GM12875 (cell line): Measurements from ENCODE around the gene SV2C.

Experiments
- H3K4me3 ChIP-seq: one replicate; pipeline ENCODE4 v1.5.1; 2011; ENCODE audit warnings: low read depth, low read length, control low read depth
- TF ChIP-seq, protein P1 (sequence below): IDR thresholded peaks from 2 replicates; pipeline ENCODE4 v1.5.1; 2011; ENCODE audit warnings: low read depth, mild to moderate bottlenecking, control low read depth, inconsistent platforms, low read length, moderate library complexity, borderline replicate concordance; ENCODE audit not compliant: insufficient read depth

The SV2C gene

DNA sequence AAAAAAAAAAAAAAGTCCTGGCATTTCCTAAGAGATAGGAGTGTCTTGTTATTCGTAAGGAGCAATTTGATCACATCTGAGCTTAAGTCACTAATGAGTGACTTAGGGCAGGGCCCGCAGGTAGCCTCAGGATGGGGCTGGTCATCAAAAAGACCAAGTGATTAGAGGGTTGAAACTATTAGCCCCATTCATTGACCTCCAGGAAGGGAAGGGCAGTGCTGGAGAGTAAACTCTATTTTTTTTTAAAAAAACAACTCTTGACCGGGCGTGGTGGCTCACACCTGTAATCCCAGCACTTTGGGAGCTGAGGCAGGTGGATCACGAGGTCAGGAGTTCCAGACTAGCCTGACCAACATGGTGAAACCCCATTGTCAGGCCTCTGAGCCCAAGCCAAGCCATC, 273.7 kb downstream of the SV2C start:
- TF ChIP-seq, protein P1, sequence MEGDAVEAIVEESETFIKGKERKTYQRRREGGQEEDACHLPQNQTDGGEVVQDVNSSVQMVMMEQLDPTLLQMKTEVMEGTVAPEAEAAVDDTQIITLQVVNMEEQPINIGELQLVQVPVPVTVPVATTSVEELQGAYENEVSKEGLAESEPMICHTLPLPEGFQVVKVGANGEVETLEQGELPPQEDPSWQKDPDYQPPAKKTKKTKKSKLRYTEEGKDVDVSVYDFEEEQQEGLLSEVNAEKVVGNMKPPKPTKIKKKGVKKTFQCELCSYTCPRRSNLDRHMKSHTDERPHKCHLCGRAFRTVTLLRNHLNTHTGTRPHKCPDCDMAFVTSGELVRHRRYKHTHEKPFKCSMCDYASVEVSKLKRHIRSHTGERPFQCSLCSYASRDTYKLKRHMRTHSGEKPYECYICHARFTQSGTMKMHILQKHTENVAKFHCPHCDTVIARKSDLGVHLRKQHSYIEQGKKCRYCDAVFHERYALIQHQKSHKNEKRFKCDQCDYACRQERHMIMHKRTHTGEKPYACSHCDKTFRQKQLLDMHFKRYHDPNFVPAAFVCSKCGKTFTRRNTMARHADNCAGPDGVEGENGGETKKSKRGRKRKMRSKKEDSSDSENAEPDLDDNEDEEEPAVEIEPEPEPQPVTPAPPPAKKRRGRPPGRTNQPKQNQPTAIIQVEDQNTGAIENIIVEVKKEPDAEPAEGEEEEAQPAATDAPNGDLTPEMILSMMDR, result no peak

DNA sequence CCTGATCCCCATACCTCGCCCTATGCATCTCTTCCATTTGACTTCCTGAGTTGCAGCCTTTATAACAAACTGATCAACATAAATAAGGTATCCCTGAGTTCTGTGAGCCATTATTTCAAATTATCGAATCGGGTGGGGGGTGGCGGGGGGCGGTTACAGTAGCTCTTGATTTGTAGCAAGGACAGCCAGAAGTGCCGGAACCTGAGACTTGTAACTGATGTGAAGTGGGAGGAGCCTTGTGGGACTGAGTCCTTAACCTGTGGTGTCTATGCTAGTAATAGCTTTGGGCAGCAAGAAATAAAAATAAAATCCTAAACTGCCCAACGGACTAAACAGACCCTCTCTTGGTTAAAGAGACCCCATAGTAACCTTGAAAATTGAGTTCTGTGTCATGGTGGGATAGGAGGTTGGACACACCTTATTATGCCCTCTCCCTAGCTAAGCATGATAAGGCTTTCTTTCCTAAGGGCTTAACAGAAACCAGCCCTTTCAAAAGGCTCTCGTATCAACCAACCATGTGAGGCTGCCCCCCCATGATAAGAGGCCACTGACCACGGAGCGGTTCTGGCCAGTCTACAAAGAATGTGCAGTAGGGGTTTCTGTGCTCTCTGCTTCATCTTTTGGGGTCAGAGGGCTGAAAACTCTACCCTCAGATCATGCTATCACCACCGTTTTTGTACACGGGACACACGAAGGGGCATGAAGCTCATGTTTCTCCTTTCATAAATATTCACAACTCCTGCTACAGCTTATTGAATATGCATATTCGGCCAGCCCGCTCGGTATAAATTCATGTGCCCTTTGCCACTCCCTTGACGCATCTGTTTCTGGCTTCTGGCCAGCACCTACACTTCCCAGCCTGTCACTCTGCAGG, 280.4 kb downstream of the SV2C start:
- TF ChIP-seq, protein P1, result no peak
- H3K4me3 ChIP-seq, result no peak overlapping the region

More for the DNA sequence above, 273.7 kb downstream of the SV2C start:
- H3K4me3 ChIP-seq, result no peak overlapping the region

DNA sequence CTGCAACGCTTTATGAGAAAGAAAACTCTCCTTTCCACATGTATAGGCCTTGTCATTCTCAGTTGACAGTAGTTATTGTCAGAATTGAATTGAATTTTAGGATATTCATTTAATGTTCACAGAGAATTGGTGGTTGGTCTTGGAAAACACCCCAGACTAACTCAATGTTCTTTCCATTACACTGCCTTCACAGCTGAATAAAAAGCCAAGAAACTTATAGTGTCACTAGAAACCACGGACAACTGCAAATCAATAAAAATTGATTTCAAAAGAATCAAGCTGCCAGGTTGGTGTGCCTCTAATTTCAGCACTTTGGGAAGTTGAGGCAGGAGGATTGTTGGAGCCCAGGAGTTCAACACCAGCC, 281.0 kb downstream of the SV2C start:
- TF ChIP-seq, protein P1, result no peak
- no peak overlapping the region for H3K4me3 ChIP-seq

DNA sequence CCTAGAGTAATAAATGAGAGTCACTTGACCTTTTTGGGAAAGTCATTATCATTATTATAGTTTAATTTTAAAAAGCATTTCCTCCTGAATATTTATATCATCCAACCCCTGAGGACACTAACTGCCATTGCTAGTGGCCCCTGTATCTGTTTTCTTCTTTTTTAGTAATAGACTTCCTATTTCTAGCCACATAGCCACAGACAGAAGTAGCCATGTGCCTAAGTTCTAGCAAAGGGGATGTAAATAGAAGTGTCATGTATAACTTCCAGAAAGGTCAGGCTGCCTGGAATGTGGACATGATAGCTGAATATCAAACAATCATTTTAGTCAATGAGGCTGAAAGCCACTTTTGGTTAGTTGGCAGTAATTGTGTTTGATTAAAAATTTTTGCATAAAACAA, 282.4 kb downstream of the SV2C start:
- H3K4me3 ChIP-seq, result no peak overlapping the region

DNA sequence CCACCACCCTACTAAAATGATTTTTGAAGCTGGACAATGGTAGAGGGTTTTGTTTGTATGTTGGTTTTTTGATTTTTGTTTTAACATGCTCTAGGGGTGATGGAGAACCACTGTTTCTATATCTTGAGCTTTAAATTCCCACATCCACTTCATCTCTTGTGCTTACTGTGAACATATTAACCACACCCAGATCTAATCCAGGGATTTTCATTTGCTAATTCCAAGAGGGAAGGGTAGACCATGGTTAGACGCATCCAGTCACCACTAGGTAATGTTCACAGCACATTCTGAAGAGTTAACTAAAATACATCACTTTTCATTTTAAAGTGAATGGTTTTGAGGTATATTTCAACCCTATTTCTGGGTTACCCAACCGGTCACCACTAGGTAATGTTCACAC, 283.4 kb downstream of the SV2C start:
- TF ChIP-seq, protein P1, result no peak
- H3K4me3 ChIP-seq, result no peak overlapping the region

More for the DNA sequence above, 282.4 kb downstream of the SV2C start:
- TF ChIP-seq, protein P1, result no peak

DNA sequence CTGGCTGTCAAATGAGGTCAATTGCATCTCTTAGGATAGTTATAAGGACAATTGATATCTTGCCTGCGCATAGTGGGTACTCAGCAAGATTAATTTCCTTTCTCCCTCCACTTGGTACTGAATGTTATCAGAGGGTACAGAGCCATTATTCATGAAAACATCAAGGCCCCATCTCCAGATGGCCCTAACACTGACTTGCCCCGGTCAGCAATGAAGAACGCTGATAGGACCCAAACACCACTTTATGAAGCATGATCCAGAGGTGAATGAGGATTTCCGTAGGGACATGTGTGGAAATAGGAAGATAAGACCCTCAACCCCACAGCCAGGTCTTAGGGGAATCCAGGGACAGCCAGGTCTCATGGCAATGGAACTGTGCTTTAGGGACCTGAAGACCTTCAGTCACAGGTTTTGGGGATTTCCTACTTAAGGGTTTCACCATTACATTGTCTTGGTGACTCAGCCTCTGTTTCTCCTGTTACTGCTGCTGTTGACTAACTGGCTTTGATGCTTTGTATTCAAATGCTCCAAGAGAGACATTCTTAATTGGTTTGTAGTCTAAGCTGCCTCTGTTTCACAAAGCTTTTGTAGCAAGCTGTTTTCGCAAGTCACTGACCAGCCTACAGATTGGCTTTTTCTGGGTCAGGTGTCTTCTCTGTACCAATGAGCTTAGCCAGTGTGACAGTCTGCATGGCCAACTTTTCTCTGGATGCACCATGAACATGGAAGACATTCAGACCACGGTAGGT, 284.6 kb downstream of the SV2C start:
- TF ChIP-seq, protein P1, result no peak
- no peak overlapping the region for H3K4me3 ChIP-seq
